IMR-90 (cell line): Measurements from ENCODE around the gene DNASE1L1. TPM values are rescaled to one million over a fixed set of nuclear protein-coding genes. Genes with fewer than 3 reads are reported as not detected.

Experiments
- ATAC-seq: fragments of 200-7000 bp; cut with Tn5 transposase; 2 replicates; pipeline ENCODE4 v1.9.1; 2020; ENCODE audit warnings: low read depth, mild to moderate bottlenecking, moderate library complexity
- BruUV-seq: library from RNA; stranded (reverse); fragments of 400-500 nt; replicated peaks from 2 replicates; lab custom pipeline; 2021; lab: Mats Ljungman, UMichigan
- CTCF ChIA-PET: fragments of 300-600 bp; formaldehyde crosslinking; extraction: SDS; loops from one replicate; lab custom pipeline; 2021; ENCODE audit warnings: antibody characterized with exemption; lab: Yijun Ruan, JAX
- POLR2A ChIA-PET: fragments of 300-600 bp; sonication (Branson Sonifier 250); formaldehyde crosslinking; loops from one replicate; lab custom pipeline; 2022; ENCODE audit warnings: antibody characterized with exemption; ENCODE audit not compliant: unreplicated experiment; lab: Charles Lee
- DNase-seq: peaks from one replicate; pipeline ENCODE4 v3.0.0; 2013
- H2AFZ ChIP-seq: replicated peaks from 2 replicates; pipeline ENCODE3; 2013; ENCODE audit warnings: low read length, mild to moderate bottlenecking; ENCODE audit not compliant: poor library complexity
- H2AK5ac ChIP-seq: 2 replicates; pipeline ENCODE4 v1.6.1; 2013; ENCODE audit warnings: low read depth, low read length, inconsistent platforms
- H2AK9ac ChIP-seq: replicated peaks from 2 replicates; pipeline ENCODE3; 2013; ENCODE audit warnings: mild to moderate bottlenecking, low read depth, low read length, moderate library complexity; ENCODE audit not compliant: poor library complexity
- H2BK120ac ChIP-seq: 2 replicates; pipeline ENCODE4 v1.6.1; 2013; ENCODE audit warnings: low read depth, low read length, inconsistent platforms
- H2BK15ac ChIP-seq: 3 replicates; pipeline ENCODE4 v1.6.1; 2013; ENCODE audit warnings: low read depth, low read length, inconsistent platforms
- H2BK20ac ChIP-seq: 2 replicates; pipeline ENCODE4 v1.6.1; 2013; ENCODE audit warnings: low read depth, mild to moderate bottlenecking, inconsistent platforms, low read length, moderate library complexity
- H2BK5ac ChIP-seq: 2 replicates; pipeline ENCODE4 v1.6.1; 2013; ENCODE audit warnings: mild to moderate bottlenecking, low read depth, low read length, inconsistent platforms; ENCODE audit not compliant: poor library complexity, severe bottlenecking
- H3K14ac ChIP-seq: replicated peaks from 2 replicates; pipeline ENCODE4 v1.6.1; 2013; ENCODE audit warnings: low read depth, low read length, inconsistent platforms
- H3K18ac ChIP-seq: 2 replicates; pipeline ENCODE4 v1.6.1; 2013; ENCODE audit warnings: low read depth, low read length, control low read depth
- H3K23ac ChIP-seq: 2 replicates; pipeline ENCODE4 v1.6.1; 2013; ENCODE audit warnings: low read depth, low read length, inconsistent platforms
- H3K27ac ChIP-seq: 2 replicates; pipeline ENCODE4 v1.5.1; 2013; ENCODE audit warnings: mild to moderate bottlenecking, control low read depth, low read length; ENCODE audit not compliant: insufficient read depth
- H3K27me3 ChIP-seq: 2 replicates; pipeline ENCODE4 v1.6.1; 2013; ENCODE audit warnings: low read length; ENCODE audit not compliant: control insufficient read depth, insufficient read depth
- H3K36me3 ChIP-seq: 2 replicates; pipeline ENCODE4 v1.6.1; 2013; ENCODE audit warnings: low read length, mixed read lengths; ENCODE audit not compliant: control insufficient read depth, insufficient read depth
- H3K4ac ChIP-seq: 2 replicates; pipeline ENCODE4 v1.6.1; 2013; ENCODE audit warnings: low read depth, low read length, inconsistent platforms
- H3K4me1 ChIP-seq: 2 replicates; pipeline ENCODE4 v1.6.1; 2013; ENCODE audit warnings: low read length, mixed read lengths; ENCODE audit not compliant: control insufficient read depth, insufficient read depth
- H3K4me2 ChIP-seq: 2 replicates; pipeline ENCODE4 v1.6.1; 2013; ENCODE audit warnings: low read depth, mild to moderate bottlenecking, control low read depth, low read length, moderate library complexity
- H3K4me3 ChIP-seq: 2 replicates; pipeline ENCODE4 v1.5.1; 2013; ENCODE audit warnings: low read depth, mild to moderate bottlenecking, control low read depth, low read length, moderate library complexity; ENCODE audit not compliant: insufficient read depth
- H3K56ac ChIP-seq: 2 replicates; pipeline ENCODE4 v1.6.1; 2013; ENCODE audit warnings: low read length, inconsistent platforms; ENCODE audit not compliant: insufficient read depth; ENCODE audit errors: extremely low read depth
- H3K79me1 ChIP-seq, 2 experiments: 2 replicates each; pipeline ENCODE4 v1.6.1; 2013; ENCODE audit warnings: low read length in 2 of 2, inconsistent platforms in 1 of 2, low read depth in 1 of 2
- H3K9ac ChIP-seq: 2 replicates; pipeline ENCODE4 v1.6.1; 2013; ENCODE audit warnings: low read depth, low read length, control low read depth
- H3K9me1 ChIP-seq: 2 replicates; pipeline ENCODE4 v1.6.1; 2013; ENCODE audit warnings: low read length, inconsistent platforms; ENCODE audit not compliant: insufficient read depth
- H3K9me3 ChIP-seq: 2 replicates; pipeline ENCODE4 v1.6.1; 2013; ENCODE audit warnings: low read length; ENCODE audit not compliant: control insufficient read depth, insufficient read depth
- H4K20me1 ChIP-seq: 2 replicates; pipeline ENCODE4 v1.6.1; 2013; ENCODE audit warnings: low read length, inconsistent platforms; ENCODE audit not compliant: insufficient read depth
- H4K5ac ChIP-seq: 2 replicates; pipeline ENCODE4 v1.6.1; 2013; ENCODE audit warnings: mild to moderate bottlenecking, low read depth, low read length, control low read depth
- H4K8ac ChIP-seq, 2 experiments: 2 replicates each; pipeline ENCODE4 v1.6.1; 2013; ENCODE audit warnings: low read depth in 2 of 2, low read length in 2 of 2, control low read depth in 1 of 2, inconsistent platforms in 1 of 2
- H4K91ac ChIP-seq: 2 replicates; pipeline ENCODE4 v1.6.1; 2013; ENCODE audit warnings: low read depth, low read length, inconsistent platforms; ENCODE audit not compliant: insufficient read depth
- CEBPB ChIP-seq: IDR thresholded peaks from 2 replicates; pipeline ENCODE4 v1.6.1; 2012; ENCODE audit warnings: low read depth, low read length, improper control_type of control experiment
- CHD1 ChIP-seq: IDR thresholded peaks from 2 replicates; pipeline ENCODE4 v1.6.1; 2012; ENCODE audit warnings: low read depth, low read length, improper control_type of control experiment
- CTCF ChIP-seq: conservative IDR thresholded peaks from 2 replicates; pipeline ENCODE4 v1.5.1; 2012; ENCODE audit warnings: mild to moderate bottlenecking, low read depth, low read length, improper control_type of control experiment
- FOS ChIP-seq: fragments of 150-350 bp; IDR thresholded peaks from 2 replicates; pipeline ENCODE4 v1.6.1; 2016; ENCODE audit warnings: low read depth, low read length
- MAFK ChIP-seq: IDR thresholded peaks from 2 replicates; pipeline ENCODE4 v1.6.1; 2012; ENCODE audit warnings: low read depth, low read length, improper control_type of control experiment
- NFE2L2 ChIP-seq: fragments of 150-350 bp; IDR thresholded peaks from 2 replicates; pipeline ENCODE4 v1.6.1; 2016; ENCODE audit warnings: low read depth, mild to moderate bottlenecking, low read length
- POLR2A ChIP-seq: IDR thresholded peaks from 2 replicates; pipeline ENCODE4 v1.6.1; 2012; ENCODE audit warnings: mild to moderate bottlenecking, low read depth, low read length
- RAD21 ChIP-seq: IDR thresholded peaks from 2 replicates; pipeline ENCODE4 v1.6.1; 2012; ENCODE audit warnings: low read length, improper control_type of control experiment
- SMC3 ChIP-seq: fragments of 150-350 bp; IDR thresholded peaks from 2 replicates; pipeline ENCODE4 v1.6.1; 2016; ENCODE audit warnings: low read depth, mild to moderate bottlenecking, antibody characterized with exemption, low read length, moderate library complexity
- USF2 ChIP-seq: fragments of 150-350 bp; IDR thresholded peaks from 2 replicates; pipeline ENCODE4 v1.6.1; 2017; ENCODE audit warnings: mild to moderate bottlenecking, antibody characterized with exemption, low read length, low read depth
- WGBS, 2 experiments: methylation state at CpG; one replicate each; pipeline versions ENCODE4 v1.1.5 to v1.1.7; 2013; ENCODE audit warnings: missing lambda C conversion rate in 2 of 2; ENCODE audit not compliant: insufficient read length in 1 of 2; ENCODE audit errors: extremely low coverage in 2 of 2; 5-methylcytosine and 5-hydroxymethylcytosine counted together
- dilution Hi-C: fragments of 300-500 bp; cut with HindIII; formaldehyde crosslinking; loops from one replicate; pipeline ENCODE4 v1.14.3; 2018; ENCODE audit warnings: low sequenced_read_pairs; ENCODE audit not compliant: unreplicated experiment
- in situ Hi-C: fragments of 300-500 bp; cut with MboI; formaldehyde crosslinking; loops from 3 replicates; pipeline ENCODE4 v1.14.3; 2019; ENCODE audit warnings: low sequenced_read_pairs, inconsistent platforms, mixed read lengths
- intact Hi-C: fragments of 100-400 bp; cut with micrococcal nuclease; formaldehyde crosslinking; loops from 2 replicates; pipeline ENCODE4 v1.10.0; 2022
- polyA plus RNA-seq, 3 experiments: library from polyadenylated mRNA; depleted of rRNA; stranded (reverse); fragments of >200 nt; gene quantifications; 2 replicates each; pipeline ENCODE4 v1.2.3, GENCODE V29; 2012; ENCODE audit warnings: low replicate concordance in 1 of 3
- total RNA-seq: library from RNA; depleted of rRNA; stranded (reverse); fragments of >200 nt; gene quantifications from 2 replicates; pipeline ENCODE4 v1.2.3, GENCODE V29; 2012

DNASE1L1 gene
- total and polyA plus RNA-seq, 2 of the 4 experiments (the other 2 are of a cell fraction) = 51.4 to 55.5 TPM

DNA sequence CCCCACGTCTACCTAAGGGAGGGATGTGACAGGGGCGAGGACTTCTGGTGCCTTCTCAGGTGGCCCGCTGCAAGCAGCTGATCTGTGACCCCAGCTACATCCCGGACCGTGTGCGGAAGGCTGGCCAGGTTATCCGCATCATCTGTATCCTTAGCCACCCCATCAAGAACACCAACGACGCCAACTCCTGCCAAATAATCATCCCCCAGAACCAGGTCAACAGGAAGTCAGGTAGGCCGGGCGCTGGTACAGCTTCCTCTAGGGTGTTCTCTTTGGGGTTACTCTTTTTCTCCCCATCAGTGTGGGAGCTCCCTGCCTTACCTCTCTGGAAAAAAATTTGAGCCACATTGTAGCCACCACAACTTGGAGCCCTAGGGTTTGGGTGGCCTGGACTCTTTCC is 32.5 kb upstream of the DNASE1L1 start:
- BruUV-seq = no TSS peak
- Histone ChIP-seq H2AFZ (no peak overlapping the region), H2BK20ac (no peak overlapping the region), H4K5ac (no peak overlapping the region), H2BK5ac (no peak overlapping the region), H3K27me3 (no peaks in the 10 kb centered on the region), H2AK5ac (no peak overlapping the region), H2BK15ac (no peak overlapping the region), H3K27ac (no peak overlapping the region), H3K4me1 (peaks cover 11% of the 10 kb centered on the region), H3K9me3 (no peaks in the 10 kb centered on the region; the same call in 1 of the 2 replicates), H3K36me3 (peaks cover 37% of the 10 kb centered on the region), H3K4me2 (no peak overlapping the region), H2AK9ac (no peak overlapping the region), H3K9me1 (no peaks in the 10 kb centered on the region), H3K4ac (no peak overlapping the region), H4K8ac (no peak overlapping the region), H2BK120ac (no peak overlapping the region), H4K91ac (no peak overlapping the region), H3K23ac (no peak overlapping the region), H3K4me3 (no peak overlapping the region), H3K56ac (no peak overlapping the region), H3K79me1 (peaks cover 0 to 21% of the 10 kb centered on the region in 2 experiments; a peak in 2 of 4 replicates), H3K9ac (no peak overlapping the region), H4K20me1 (peaks cover 14% of the 10 kb centered on the region), H3K14ac (no peak overlapping the region), H3K18ac (no peak overlapping the region)
- TF ChIP-seq SMC3 (no peak), POLR2A (no peak), USF2 (no peak), CTCF (no peak), CEBPB (no peak), FOS (no peak), NFE2L2 (no peak), MAFK (no peak), RAD21 (no peak), CHD1 (no peak)
- dilution Hi-C loops = no loop called here
- DNase-seq = no peak
- intact Hi-C loops = no loop called here
- ATAC-seq = no peak
- ChIA-PET POLR2A (no interaction called here), CTCF (no interaction called here)
- in situ Hi-C loops = no loop called here
- WGBS, 2 experiments = 92% methylated on average over 5 of the region's 11 CpGs; no CpG with 5 or more reads in 1 of the 2 experiments
